HepG2 (cell line): ENCODE data around the gene ATP7A. TPM values are rescaled to one million over a fixed set of nuclear protein-coding genes. Genes with fewer than 3 reads are reported as not detected.

Experiments used
- GFI1 ChIP-seq: sonication (generic); formaldehyde crosslinking; IDR thresholded peaks from 2 replicates; pipeline ENCODE4 v1.5.0; 2020; ENCODE audit warnings: missing genetic modification reagents, mild to moderate bottlenecking, borderline replicate concordance
- PRDM10 ChIP-seq: sonication (generic); formaldehyde crosslinking; IDR thresholded peaks from 2 replicates; pipeline ENCODE4 v1.4.0; 2020; ENCODE audit warnings: low read depth, missing genetic modification reagents
- PRDM15 ChIP-seq: sonication (generic); formaldehyde crosslinking; IDR thresholded peaks from 2 replicates; pipeline ENCODE4 v1.4.0; 2020; ENCODE audit warnings: missing genetic modification reagents
- SMAD9 ChIP-seq: sonication (generic); formaldehyde crosslinking; IDR thresholded peaks from 2 replicates; pipeline ENCODE4 v1.5.1; 2020; ENCODE audit warnings: mild to moderate bottlenecking, missing genetic modification reagents
- SP4 ChIP-seq: sonication (generic); formaldehyde crosslinking; IDR thresholded peaks from 2 replicates; pipeline ENCODE4 v1.8.1; 2023; ENCODE audit warnings: mild to moderate bottlenecking, missing genetic modification reagents
- ZBTB10 ChIP-seq: sonication (generic); formaldehyde crosslinking; IDR thresholded peaks from 2 replicates; pipeline ENCODE4 v1.4.0; 2020; ENCODE audit warnings: missing genetic modification reagents, borderline replicate concordance
- ZBTB46 ChIP-seq: sonication (generic); formaldehyde crosslinking; IDR thresholded peaks from 2 replicates; pipeline ENCODE4 v1.4.0; 2020; ENCODE audit warnings: mild to moderate bottlenecking, missing genetic modification reagents, borderline replicate concordance
- ZNF777 ChIP-seq: sonication (generic); formaldehyde crosslinking; IDR thresholded peaks from 2 replicates; pipeline ENCODE4 v1.4.0; 2020; ENCODE audit warnings: missing genetic modification reagents
- polyA plus RNA-seq, 8 experiments: library from polyadenylated mRNA; depleted of rRNA in 3 of 8; stranded (reverse) in 7 of 8; unstranded in 1 of 8; fragments of >200 nt; fragmentation: Illumina TruSeq in 4 of 8; extraction: Trizol in 4 of 8; gene quantifications; 2 replicates each; pipeline versions ENCODE4 v1.2.1 to v1.2.3, GENCODE V29; 2011 to 2016; ENCODE audit warnings: low read depth in 4 of 8, missing spikeins in 1 of 8, mixed read lengths in 1 of 8; ENCODE audit not compliant: insufficient read depth in 1 of 8
- total RNA-seq, 5 experiments: library from RNA; depleted of rRNA; stranded (reverse); fragments of >200 nt; fragmentation: Illumina TruSeq; extraction: Trizol; gene quantifications; 2 replicates each; pipeline ENCODE4 v1.2.3, GENCODE V29; 2016; ENCODE audit warnings: low read depth in 1 of 5

Gene ATP7A
- total and polyA plus RNA-seq, 2 of the 13 experiments (the other 11 are each of a cell fraction or from before 2014, with no cell fraction given) = 1.7 to 4.7 TPM

- TF ChIP-seq PRDM15 (CRISPR knock-in tag) = no peak
- no peak for TF ChIP-seq ZBTB10 (CRISPR knock-in tag)
- TF ChIP-seq GFI1 (CRISPR knock-in tag) = no peak
- TF ChIP-seq SP4 (CRISPR knock-in tag) = no peak
- TF ChIP-seq ZBTB46 = no peak
- no peak for TF ChIP-seq PRDM10 (CRISPR knock-in tag)
- no peak for TF ChIP-seq ZNF777 (CRISPR knock-in tag)
- no peak for TF ChIP-seq SMAD9 (CRISPR knock-in tag)
Measured at GRCh38 chrX:77899081-77899828, 11.2 kb upstream of the ATP7A start, which contains the start of gene COX7B (continued).
